Amygdala (tissue), 56 donors: ENCODE results near the gene TMEM225B.
A peak's percentile ranks its signal among the peaks of the same experiment; 100 is the strongest.
"Not testable (repeated sequence)": the region's sequence is repeated elsewhere in the genome, so short reads cannot be mapped to it uniquely, and the experiment has no call there.

Source experiments
- DNase-seq, 56 donors: peaks; one replicate each; lab custom pipeline; 2025; lab: John Stamatoyannopoulos, UW

TMEM225B gene, protein sequence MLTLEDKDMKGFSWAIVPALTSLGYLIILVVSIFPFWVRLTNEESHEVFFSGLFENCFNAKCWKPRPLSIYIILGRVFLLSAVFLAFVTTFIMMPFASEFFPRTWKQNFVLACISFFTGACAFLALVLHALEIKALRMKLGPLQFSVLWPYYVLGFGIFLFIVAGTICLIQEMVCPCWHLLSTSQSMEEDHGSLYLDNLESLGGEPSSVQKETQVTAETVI

DNA sequence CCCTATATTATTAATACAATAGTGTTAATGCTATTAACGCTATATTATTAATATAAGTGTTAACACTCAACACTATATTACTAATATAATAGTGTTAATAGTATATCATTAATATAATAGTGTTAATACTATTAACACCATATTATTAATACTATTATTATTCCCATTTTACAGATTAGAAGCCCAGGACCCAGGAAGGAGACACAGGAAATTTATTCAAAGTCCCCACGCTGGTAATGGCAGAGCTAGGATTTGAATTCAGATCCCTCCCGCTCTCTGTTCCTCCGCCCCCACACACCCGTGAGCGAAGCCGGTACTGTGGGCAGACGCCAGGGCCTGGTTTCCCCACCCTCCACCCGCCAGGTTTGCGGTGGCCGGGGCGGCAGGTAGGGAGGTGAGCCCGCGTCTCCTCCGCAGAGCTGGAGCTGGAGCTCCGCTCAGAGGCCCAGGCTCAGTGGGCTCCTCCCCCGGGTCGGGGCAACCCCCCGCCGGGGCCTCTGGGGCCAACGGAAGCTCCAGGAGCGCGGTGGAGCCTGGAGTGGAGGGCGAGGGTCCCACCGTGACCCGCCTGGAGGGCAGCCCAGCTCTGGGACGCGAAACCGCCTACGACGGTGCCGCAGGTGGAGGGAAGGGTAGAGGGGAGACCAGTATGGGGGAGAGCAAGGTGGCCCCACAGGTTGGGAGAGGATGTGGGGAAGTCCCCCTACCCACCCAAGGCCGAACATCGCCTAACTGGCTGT, at the start of gene TMEM225B:
Gene TMEM225B, plus strand, starts transcription at position 506 of the 740 bp plus-strand sequence. CDS start 6,122 bp downstream, outside the sequence.
- DNase-seq = no peak

DNA sequence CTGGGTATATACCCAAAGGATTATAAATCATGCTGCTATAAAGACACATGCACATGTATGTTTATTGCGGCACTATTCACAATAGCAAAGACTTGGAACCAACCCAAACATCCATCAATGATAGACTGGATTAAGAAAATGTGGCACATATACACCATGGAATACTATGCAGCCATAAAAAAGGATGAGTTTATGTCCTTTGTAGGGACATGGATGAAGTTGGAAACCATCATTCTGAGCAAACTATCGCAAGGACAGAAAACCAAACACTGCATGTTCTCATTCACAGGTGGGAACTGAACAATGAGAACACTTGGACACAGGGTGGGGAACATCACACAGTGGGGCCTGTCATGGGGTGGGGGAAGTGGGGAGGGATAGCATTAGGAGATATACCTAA, 48.5 kb upstream of the TMEM225B start:
- DNase-seq = not testable (repeated sequence)

DNA sequence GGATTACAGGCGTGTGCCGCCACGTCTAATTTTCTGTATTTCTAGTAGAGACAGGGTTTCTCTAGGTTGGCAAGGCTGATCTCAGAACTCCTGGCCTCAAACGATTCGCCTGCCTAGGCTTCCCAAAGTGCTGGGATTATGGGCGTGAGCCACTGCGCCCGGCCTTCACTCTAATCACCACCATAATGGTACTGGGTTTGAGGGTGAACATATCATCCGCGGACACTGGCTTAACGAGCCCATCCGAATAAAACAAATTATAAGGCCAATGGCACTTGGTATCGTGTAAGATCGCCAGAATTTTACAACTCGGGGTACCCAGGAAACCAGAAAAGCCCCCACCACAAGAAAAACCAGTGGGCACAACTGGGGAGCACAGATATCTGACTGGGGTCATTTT, 46.7 kb upstream of the TMEM225B start:
- no peak for DNase-seq

DNA sequence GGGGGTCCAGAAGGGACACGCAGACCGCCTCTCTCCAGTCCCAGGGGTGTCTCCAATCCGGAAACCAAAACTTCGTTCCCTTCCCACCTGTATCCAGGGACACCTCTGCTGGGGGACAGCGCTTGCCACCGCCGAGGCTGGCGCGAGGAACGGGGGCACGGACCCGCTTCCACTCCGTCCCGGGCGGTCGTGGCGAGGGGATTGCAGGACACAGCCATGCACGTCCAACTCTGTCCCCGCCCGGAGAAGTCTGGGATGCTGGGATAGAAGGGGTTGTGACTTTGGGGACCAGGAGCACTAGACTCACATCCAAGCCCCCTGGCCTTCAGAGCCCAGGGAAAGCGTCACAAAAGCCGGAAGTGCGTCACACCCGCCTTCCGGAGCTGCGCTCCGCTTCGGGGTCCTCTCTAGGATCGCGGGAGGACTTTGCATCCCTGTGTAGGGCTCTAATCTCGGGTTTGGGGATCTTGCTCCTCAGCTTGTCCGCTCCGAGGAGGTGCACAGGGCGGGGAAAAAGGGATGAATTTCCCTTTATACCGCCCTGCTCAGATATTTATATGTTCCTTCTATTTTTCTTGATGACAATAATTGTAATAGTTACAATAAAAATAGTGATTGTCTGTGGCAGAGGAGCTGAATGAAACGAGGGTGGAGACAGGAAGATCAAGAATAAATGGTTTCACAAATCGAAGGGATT, 46.2 kb upstream of the TMEM225B start, which contains the start of gene FAM200A:
Gene FAM200A, minus strand, starts transcription at position 348 of the 697 bp plus-strand sequence. CDS start 3,707 bp downstream, outside the sequence.
- DNase-seq = peak; percentile 51 to 92 (median 80)

DNA sequence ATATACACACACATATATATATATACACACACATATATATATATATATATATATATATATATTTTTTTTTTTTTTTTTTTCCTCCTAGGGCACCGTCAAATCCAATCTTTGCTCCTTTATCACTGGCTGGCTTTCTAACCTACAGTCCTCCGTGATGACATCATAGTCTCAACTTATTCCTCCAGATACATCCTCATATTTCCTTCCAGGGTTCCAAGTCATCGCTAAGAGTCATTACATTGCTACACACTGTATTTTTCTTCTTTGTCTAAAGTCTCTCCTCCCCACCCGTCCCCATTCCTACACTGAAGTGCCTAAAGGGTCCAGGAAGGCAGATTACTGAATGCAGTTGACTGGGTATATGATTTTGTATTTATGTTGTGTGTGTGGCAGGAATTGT, 45.0 kb upstream of the TMEM225B start:
- DNase-seq = no peak

DNA sequence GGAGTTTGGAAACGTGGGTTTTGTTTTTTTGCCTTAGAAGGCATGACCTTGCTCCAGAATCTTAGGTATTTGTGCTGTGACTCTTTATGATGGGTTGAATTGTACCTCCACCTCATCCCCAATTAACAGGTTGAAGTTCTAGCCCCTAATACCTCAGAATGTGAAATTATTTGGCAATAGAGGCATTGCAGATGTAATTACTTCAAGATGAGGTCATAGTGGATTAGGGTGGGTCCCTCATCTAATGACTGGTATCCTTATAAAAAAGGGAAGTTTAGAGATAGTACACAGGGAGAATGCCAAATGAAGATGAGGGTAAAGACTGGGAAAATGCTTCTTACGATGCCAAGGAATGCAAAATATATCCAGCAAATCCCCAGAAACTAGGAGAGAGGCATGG, 43.1 kb upstream of the TMEM225B start:
- DNase-seq = no peak

DNA sequence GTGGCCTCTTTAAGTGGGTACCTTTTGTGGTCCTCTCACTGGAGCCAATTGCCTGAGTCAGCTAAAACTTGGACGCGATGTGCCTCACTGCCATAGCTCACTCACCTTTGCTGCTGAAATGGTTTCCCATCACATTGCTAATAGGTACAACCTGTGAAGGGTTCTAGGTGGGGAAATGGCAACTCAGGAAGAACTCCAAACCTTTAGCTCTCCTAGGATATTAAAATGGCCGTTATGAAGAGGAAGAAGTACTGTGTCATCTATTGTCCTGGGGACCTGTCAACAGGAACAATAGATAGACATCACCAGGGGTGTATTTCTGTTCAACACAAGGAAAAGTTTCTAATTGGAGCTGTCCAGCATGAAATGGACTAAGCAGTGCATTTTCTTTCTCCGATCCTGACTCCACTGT, 40.9 kb upstream of the TMEM225B start:
- DNase-seq = no peak

DNA sequence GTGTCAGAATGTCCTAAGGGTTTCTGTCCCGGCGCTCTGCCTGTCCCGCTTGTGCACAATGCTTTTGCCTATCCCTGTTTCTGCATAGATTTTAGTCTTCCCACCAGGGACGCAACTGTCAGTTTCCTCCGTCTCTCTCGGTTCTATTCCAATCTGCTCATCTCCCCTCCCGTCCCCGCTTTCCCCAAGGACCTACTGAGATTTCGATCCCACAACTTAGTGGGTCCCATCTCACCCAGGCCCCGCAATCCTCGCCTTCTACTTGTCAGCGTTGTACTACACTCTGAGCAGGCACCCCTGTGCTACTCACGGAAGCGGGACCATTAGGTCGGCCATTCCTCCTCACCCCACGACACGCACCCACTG, 40.1 kb upstream of the TMEM225B start:
- peak in 2 of 56 donors; percentile 51 to 72 for DNase-seq

DNA sequence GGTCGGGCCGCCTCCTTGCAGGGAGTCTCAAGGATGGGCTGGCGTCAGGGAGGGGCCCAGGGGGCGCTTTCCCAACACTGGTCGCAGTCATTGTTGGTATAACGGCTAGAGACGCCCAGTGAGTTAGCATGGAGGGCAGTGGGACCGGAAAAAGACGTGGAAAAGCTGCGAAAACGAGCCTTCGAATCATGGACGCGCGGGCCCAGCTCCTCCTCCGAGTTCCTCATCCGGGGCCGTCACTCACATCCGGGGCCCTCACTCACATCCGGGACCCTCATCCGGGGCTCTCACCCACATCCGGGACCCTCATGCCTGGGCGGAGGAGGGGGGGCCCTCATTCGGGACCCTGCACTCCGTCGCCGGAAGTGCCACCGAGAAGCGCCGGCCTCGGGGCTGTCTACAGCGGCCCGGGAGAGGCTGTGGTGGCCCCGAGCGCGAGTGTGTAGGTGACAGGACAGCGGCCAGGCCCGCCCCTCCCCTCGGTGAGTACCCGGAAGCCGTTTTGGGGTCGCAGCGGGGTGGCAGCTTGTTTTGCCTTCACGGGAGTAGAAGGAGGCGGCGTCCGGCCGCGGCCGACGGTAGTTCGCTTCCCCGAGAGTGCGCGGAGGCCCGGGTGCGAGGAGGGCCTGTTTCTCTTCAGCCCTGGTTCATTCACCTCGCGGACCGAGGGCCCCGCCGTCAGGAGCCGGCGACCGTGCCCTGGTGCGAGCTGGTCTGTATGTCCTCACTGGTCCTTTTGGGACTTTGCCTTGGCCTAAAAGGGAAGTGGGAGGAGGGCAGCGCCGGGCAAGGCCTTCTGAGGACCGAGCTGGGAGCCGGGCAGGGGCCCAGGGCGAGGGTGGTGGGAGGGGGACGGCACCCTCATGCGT, 39.5 kb upstream of the TMEM225B start, which contains the start of gene ZNF655:
Gene ZNF655, plus strand, starts transcription at position 337 of the 869 bp plus-strand sequence. CDS start 1,918 bp downstream, outside the sequence.
- DNase-seq = peak; percentile 44 to 98 (median 84)

DNA sequence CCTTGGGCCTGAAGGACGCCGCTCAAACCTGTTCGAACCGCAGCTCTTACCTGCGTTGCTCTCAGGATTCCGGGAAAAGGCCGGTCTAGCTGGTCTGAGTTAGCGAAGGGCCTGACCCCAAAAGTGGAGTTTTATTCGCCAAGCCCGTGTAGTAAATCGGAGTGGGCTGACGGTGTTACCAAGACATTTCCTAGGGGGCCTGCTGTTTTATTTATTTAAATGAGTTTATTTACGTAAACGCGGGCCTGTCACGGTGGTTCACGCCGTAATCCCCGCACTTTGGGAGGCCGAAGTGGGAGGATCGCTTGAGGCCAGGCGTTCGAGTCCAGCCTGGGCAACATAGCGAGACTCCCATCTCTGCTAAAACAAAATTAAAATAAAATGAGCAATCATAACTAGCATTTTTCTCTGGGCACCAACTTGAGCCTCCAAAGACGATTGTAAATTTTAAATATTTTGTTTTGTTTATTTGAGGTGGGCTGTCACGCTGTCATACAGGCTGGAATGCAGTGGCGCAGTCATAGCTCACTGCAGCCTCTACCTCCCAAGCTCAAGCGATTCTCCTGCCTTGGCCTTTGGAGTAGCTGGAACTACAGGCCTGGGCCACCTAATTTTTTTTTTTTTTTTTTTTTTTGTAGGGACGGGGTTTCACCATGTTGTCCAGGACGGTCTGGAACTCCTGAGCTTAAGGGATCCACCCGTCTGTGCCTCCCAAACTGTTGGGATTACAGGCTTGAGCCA, 38.7 kb upstream of the TMEM225B start:
- DNase-seq = no peak

DNA sequence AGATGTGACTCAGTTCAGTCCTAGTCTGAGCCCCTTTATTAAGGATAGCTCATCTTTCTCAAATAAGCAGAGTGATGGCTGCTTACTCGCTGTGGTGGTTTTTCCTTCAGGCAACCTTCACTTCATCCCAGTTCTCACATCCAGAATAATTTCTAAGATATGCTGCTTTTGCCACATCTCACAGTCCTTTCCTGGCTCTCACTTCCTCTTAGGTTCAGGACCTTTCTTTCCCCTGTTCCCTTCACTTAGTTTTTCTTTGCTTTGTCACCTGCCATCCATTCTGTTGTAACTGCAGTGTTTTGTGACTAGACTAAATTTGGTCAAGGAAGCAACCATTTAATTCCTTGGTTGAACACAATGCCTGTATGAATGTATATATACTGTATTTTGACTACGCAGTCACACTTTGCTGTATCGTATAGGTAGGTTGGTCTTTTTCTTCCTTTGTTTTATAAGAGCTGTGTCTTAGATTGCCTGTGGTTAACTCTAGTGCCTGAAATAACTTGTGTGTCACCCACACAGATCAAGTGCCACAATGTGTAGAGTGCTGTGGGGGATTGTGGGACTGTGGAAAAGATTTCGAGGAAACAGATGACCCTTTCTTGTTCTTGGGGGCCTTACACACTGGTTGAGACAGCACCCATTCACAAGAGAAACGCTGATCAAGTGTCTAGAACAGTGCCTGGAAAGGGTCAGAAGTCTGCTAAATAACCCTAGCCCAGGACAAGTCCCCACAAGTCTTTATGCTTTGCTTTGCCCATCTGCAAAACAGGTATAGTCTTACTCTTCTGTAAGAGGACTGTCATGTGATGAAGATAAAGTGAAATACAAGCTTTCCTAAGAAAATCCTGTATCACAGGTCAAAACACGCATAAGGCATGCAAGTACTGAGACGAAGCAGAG, 37.0 kb upstream of the TMEM225B start:
- DNase-seq = no peak

DNA sequence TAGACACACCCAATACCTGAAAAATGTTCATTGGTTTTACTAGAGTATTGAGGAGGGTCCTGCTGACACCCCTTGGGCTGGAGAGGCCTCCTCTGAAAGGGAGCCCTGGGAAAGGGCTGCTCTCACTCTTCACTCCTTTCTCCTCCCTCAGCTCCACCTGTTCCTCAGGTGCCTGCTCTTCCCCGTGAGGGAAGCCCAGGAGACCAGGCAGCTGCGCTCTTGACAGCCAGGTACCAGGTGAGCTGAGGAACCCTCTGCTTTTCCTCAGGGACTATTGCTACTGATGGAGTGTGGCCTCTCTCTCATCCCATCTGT, 36.4 kb upstream of the TMEM225B start:
- DNase-seq = no peak

DNA sequence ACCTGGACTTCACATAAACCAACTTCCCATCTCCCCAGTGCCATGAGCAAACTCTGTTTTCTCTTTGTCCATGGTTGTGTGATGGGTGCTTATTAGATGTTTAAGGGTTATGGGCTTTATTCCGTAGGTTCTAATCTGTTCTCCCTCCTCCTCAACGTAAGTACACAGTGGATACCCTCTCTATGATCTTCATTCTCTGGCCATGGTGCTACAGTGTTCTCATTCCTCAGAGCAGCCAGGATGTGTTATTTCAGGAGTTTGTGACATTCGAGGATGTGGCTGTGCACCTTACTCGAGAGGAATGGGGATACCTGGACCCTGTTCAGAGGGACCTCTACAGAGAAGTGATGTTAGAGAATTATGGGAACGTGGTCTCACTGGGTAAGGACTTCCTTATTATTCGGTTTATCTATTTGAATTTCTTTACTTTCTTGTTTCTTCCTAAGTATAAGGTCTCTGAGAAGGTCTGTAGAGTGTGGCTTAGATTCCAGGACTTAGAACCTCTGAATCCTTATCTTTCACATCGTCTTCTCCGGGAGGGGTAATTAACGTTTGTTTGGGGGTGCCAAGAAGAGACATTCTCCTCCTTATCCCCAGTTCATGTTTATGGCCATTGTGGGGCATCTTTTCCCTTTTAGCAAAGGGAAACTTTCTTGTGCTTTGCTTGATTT, 35.8 kb upstream of the TMEM225B start:
- no peak for DNase-seq

DNA sequence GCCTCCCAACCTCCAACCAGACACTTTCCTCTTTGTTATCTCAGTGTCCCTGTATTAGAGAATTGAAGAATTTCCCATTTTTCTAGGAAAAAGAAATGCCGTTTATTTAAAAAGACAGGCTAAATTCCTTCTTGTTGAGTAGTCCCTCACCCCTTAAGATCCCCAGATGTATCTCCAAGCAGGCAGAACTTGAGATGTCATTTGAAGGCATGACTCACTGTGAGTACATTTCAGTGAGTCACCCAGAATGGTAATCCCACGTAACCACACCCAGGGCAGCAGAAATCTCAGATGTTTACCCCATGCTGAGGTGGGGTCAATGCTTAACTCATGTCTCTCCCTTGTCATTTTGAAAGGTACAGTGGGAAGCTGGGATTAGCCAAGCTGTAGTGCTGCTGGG, 35.2 kb upstream of the TMEM225B start:
- DNase-seq = peak in 2 of 56 donors; percentile 4 to 18

DNA sequence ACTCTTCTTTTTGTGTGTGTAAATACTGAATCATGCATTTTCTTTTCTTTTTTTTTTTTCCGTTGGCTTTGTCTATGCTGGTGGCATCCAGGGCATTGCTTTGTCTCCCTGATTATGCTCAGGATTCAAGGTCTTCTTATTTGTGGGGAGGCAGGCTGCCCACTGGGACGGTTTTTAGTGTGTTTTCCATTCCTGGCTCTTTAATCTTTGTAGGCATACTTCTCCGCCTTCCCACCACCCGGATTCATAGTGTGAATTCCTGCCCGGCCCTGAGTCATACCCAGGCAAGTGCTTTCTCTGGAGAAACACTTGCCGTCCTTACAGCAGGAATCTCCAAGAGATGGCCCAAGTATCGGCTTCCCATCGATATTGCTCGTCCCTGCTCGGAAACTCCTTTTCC, 34.4 kb upstream of the TMEM225B start:
- DNase-seq = peak in 1 of 56 donors; percentile 11

DNA sequence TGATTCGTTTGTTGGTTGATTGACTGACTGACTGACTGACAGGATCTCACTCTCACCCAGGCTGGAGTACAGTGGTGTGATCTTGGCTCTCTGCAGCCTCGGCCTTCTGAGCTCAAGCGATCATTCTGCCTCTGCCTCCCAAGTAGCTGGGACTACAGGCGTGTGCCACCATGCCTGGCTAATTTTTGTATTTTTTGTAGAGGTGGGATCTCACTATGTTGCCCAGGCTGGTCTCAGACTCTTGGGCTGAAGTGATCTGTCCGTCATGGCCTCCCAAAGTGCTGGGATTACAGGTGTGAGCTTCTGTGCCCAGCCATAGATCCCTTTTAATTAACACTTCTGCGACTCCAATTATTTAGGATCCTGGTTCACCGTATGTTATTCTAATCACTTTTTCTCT, 29.3 kb upstream of the TMEM225B start:
- not testable (repeated sequence) for DNase-seq

DNA sequence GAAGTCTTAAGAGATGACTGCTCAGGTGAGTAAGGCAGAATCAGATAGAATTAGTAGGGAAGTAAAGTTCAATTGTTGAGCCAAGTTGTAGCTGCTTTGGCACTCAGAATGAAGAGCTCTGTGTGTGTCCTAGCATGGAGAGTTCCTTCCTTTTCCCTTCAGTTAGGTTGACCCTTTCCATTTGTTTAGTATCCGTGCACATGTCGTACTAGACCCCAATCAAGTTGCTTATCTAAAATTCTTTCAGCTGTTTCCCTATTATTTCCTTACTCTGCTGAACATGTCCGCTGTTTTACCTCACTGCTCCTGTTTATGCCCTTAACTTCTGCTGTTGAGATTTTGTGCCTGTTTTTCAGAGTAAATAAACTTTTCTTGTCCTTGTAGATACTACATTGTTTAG, 26.3 kb upstream of the TMEM225B start:
- no peak for DNase-seq

DNA sequence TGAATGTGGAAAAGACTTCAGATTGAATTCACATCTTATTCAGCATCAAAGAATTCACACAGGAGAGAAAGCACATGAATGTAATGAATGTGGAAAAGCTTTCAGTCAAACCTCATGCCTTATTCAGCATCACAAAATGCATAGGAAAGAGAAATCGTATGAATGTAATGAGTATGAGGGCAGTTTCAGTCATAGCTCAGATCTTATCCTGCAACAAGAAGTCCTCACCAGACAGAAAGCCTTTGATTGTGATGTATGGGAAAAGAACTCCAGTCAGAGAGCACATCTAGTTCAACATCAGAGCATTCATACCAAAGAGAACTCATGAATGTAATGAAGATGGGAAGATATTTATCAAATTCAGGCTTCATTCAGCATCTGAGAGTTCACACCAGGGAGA, 24.8 kb upstream of the TMEM225B start:
- DNase-seq = no peak
